ENCODE results near the gene FANK1. TPM values are rescaled to one million over a fixed set of nuclear protein-coding genes. Genes with fewer than 3 reads are reported as not detected.
"Not testable (repeated sequence)": the region's sequence is repeated elsewhere in the genome, so short reads cannot be mapped to it uniquely, and the experiment has no call there.

The FANK1 gene
- total and polyA plus RNA-seq, 2 donors from 2014 or later = 8.6 to 13.4 TPM

- no peaks in the 10 kb centered on the region for H3K36me3 ChIP-seq (ENCODE audit: control insufficient read depth in 2 of 3, insufficient read depth in 3 of 3, low read length in 3 of 3)
- intact Hi-C loops (cut with DNase I) = no loop called here
- no peaks in the 10 kb centered on the region for H3K27me3 ChIP-seq (ENCODE audit: control insufficient read depth, insufficient read depth, low read length)
- DNase-seq (no peak), FAIRE-seq (no peak)
- no peak overlapping the region for H3K9ac ChIP-seq (ENCODE audit: low read length in 3 of 3)
- H3K4me1 ChIP-seq (ENCODE audit: control insufficient read depth in 2 of 3, insufficient read depth in 2 of 3, low read depth in 1 of 3, low read length in 3 of 3) = no peaks in the 10 kb centered on the region
- no peaks in the 10 kb centered on the region for H3K9me3 ChIP-seq (ENCODE audit: control insufficient read depth in 2 of 3, insufficient read depth in 1 of 3, low read length in 3 of 3)
- H3K27ac ChIP-seq (ENCODE audit: low read depth in 2 of 2, low read length in 2 of 2) = no peak overlapping the region
- H3K4me3 ChIP-seq (ENCODE audit: low read length in 3 of 3) = no peak overlapping the region
- TF ChIP-seq CTCF (IDR thresholded peaks at IDR 0.05; ENCODE audit: borderline replicate concordance, extremely low read depth, insufficient read depth) = no peak
Observed at GRCh38 chr10:125964558-125964957, 68.2 kb downstream of the FANK1 start.

- no peak for TF ChIP-seq CTCF (IDR thresholded peaks at IDR 0.05; ENCODE audit: borderline replicate concordance, extremely low read depth, insufficient read depth)
Observed at GRCh38 chr10:125967533-125967932, 71.2 kb downstream of the FANK1 start.

GRCh38 chr10:125970077-125970630 lies 73.8 kb downstream of the FANK1 start:
- H3K9ac ChIP-seq (ENCODE audit: low read length in 3 of 3); H3K27me3 ChIP-seq (ENCODE audit: control insufficient read depth, insufficient read depth, low read length); H3K36me3 ChIP-seq (ENCODE audit: control insufficient read depth in 2 of 3, insufficient read depth in 3 of 3, low read length in 3 of 3); H3K27ac ChIP-seq (ENCODE audit: low read depth in 2 of 2, low read length in 2 of 2); intact Hi-C loops (cut with DNase I); H3K9me3 ChIP-seq (ENCODE audit: control insufficient read depth in 2 of 3, insufficient read depth in 1 of 3, low read length in 3 of 3); DNase-seq; FAIRE-seq; H3K4me3 ChIP-seq (ENCODE audit: low read length in 3 of 3); H3K4me1 ChIP-seq (ENCODE audit: control insufficient read depth in 2 of 3, insufficient read depth in 2 of 3, low read depth in 1 of 3, low read length in 3 of 3): not testable (repeated sequence)

More at GRCh38 chr10:125967533-125967932, 71.2 kb downstream of the FANK1 start:
- no peak for DNase-seq
- H3K27me3 ChIP-seq (ENCODE audit: control insufficient read depth, insufficient read depth, low read length) = no peaks in the 10 kb centered on the region
- H3K4me1 ChIP-seq (ENCODE audit: control insufficient read depth in 2 of 3, insufficient read depth in 2 of 3, low read depth in 1 of 3, low read length in 3 of 3) = no peaks in the 10 kb centered on the region
- H3K36me3 ChIP-seq (ENCODE audit: control insufficient read depth in 2 of 3, insufficient read depth in 3 of 3, low read length in 3 of 3) = no peaks in the 10 kb centered on the region
- H3K4me3 ChIP-seq (ENCODE audit: low read length in 3 of 3) = no peak overlapping the region
- H3K9ac ChIP-seq (ENCODE audit: low read length in 3 of 3) = no peak overlapping the region
- H3K27ac ChIP-seq (ENCODE audit: low read depth in 2 of 2, low read length in 2 of 2) = no peak overlapping the region
- intact Hi-C loops (cut with DNase I) = no loop called here
- H3K9me3 ChIP-seq (ENCODE audit: control insufficient read depth in 2 of 3, insufficient read depth in 1 of 3, low read length in 3 of 3) = no peaks in the 10 kb centered on the region
- no peak for FAIRE-seq

- DNase-seq = no peak
- intact Hi-C loops (cut with DNase I) = no loop called here
- Histone ChIP-seq H3K27me3 (ENCODE audit: control insufficient read depth, insufficient read depth, low read length) (no peaks in the 10 kb centered on the region), H3K9ac (ENCODE audit: low read length in 3 of 3) (no peak overlapping the region), H3K4me1 (ENCODE audit: control insufficient read depth in 2 of 3, insufficient read depth in 2 of 3, low read depth in 1 of 3, low read length in 3 of 3) (no peaks in the 10 kb centered on the region), H3K9me3 (ENCODE audit: control insufficient read depth in 2 of 3, insufficient read depth in 1 of 3, low read length in 3 of 3) (no peaks in the 10 kb centered on the region), H3K36me3 (ENCODE audit: control insufficient read depth in 2 of 3, insufficient read depth in 3 of 3, low read length in 3 of 3) (no peaks in the 10 kb centered on the region), H3K27ac (ENCODE audit: low read depth in 2 of 2, low read length in 2 of 2) (no peak overlapping the region), H3K4me3 (ENCODE audit: low read length in 3 of 3) (no peak overlapping the region)
- no peak for FAIRE-seq
- no peak for TF ChIP-seq CTCF (IDR thresholded peaks at IDR 0.05; ENCODE audit: borderline replicate concordance, extremely low read depth, insufficient read depth)
Observed at GRCh38 chr10:125976960-125977605, 80.7 kb downstream of the FANK1 start.

All from kidney (tissue), 14 donors.